WTC11 (cell line): Measurements from ENCODE around the gene UCK2. TPM values are rescaled to one million over a fixed set of nuclear protein-coding genes. Genes with fewer than 3 reads are reported as not detected.
"Not testable (repeated sequence)": the region's sequence is repeated elsewhere in the genome, so short reads cannot be mapped to it uniquely, and the experiment has no call there.

Experiments
- ATAC-seq: fragments of 200-7000 bp; cut with Tn5 transposase; 2 replicates; pipeline ENCODE4 v1.10.0; 2021; ENCODE audit warnings: mild to moderate bottlenecking, moderate library complexity
- CTCF ChIA-PET: fragments of 300-600 bp; sonication (Branson Sonifier 250); formaldehyde crosslinking; loops from one replicate; lab custom pipeline; 2021; ENCODE audit warnings: antibody characterized with exemption; lab: Charles Lee
- POLR2A ChIA-PET: fragments of 350-600 bp; sonication (Branson Sonifier 250); formaldehyde crosslinking; loops from one replicate; lab custom pipeline; 2021; ENCODE audit warnings: antibody characterized with exemption; lab: Charles Lee
- DNase-seq: peaks from one replicate; pipeline ENCODE4 v3.0.0; 2021; ENCODE audit warnings: low spot score
- H3K27ac Mint-ChIP-seq: 2 replicates; pipeline ENCODE4 v1.8.0; 2021; ENCODE audit warnings: mixed read lengths
- H3K27me3 Mint-ChIP-seq: 2 replicates; pipeline ENCODE4 v1.8.0; 2021; ENCODE audit warnings: low read depth, mild to moderate bottlenecking, moderate library complexity, mixed read lengths
- H3K36me3 Mint-ChIP-seq: 2 replicates; pipeline ENCODE4 v1.8.0; 2021; ENCODE audit warnings: mixed read lengths
- H3K4me1 Mint-ChIP-seq: 2 replicates; pipeline ENCODE4 v1.8.0; 2022; ENCODE audit warnings: mixed read lengths
- H3K4me3 Mint-ChIP-seq: 2 replicates; pipeline ENCODE4 v1.8.0; 2021; ENCODE audit warnings: mild to moderate bottlenecking, moderate library complexity, mixed read lengths
- H3K9me3 Mint-ChIP-seq: 2 replicates; pipeline ENCODE4 v1.8.0; 2021; ENCODE audit warnings: mixed read lengths
- CREB1 ChIP-seq: sonication (generic); formaldehyde crosslinking; IDR thresholded peaks from 2 replicates; pipeline ENCODE4 v1.8.0; 2023; ENCODE audit warnings: mild to moderate bottlenecking, missing genetic modification reagents
- FOXK1 ChIP-seq: sonication (generic); formaldehyde crosslinking; IDR thresholded peaks from 2 replicates; pipeline ENCODE4 v1.8.0; 2022; ENCODE audit warnings: mild to moderate bottlenecking, moderate library complexity, missing genetic modification reagents
- FOXP4 ChIP-seq: sonication (generic); formaldehyde crosslinking; IDR thresholded peaks from 2 replicates; pipeline ENCODE4 v1.8.0; 2022; ENCODE audit warnings: mild to moderate bottlenecking, missing genetic modification reagents
- HMGXB4 ChIP-seq: sonication (generic); formaldehyde crosslinking; IDR thresholded peaks from 2 replicates; pipeline ENCODE4 v1.8.1; 2023; ENCODE audit warnings: mild to moderate bottlenecking, moderate library complexity, missing genetic modification reagents
- JAZF1 ChIP-seq: fragments of 250-450 bp; sonication (Bioruptor Pico); IDR thresholded peaks from 2 replicates; pipeline ENCODE4 v1.9.0; 2021; ENCODE audit warnings: moderate library complexity, mild to moderate bottlenecking, inconsistent platforms
- KAT7 ChIP-seq: sonication (generic); formaldehyde crosslinking; IDR thresholded peaks from 2 replicates; pipeline ENCODE4 v1.8.1; 2023; ENCODE audit warnings: missing genetic modification reagents, mild to moderate bottlenecking, borderline replicate concordance
- NR1H2 ChIP-seq: sonication (generic); formaldehyde crosslinking; IDR thresholded peaks from 2 replicates; pipeline ENCODE4 v1.9.0; 2021; ENCODE audit warnings: mild to moderate bottlenecking, moderate library complexity, missing genetic modification reagents
- NR3C1 ChIP-seq: sonication (generic); formaldehyde crosslinking; conservative IDR thresholded peaks from 2 replicates; pipeline ENCODE4 v1.8.1; 2023; ENCODE audit warnings: low read depth, mild to moderate bottlenecking, missing genetic modification reagents
- SMAD3 ChIP-seq: sonication (generic); formaldehyde crosslinking; IDR thresholded peaks from 2 replicates; pipeline ENCODE4 v1.8.0; 2022; ENCODE audit warnings: missing genetic modification reagents, mild to moderate bottlenecking, borderline replicate concordance
- TCF7 ChIP-seq: sonication (generic); formaldehyde crosslinking; IDR thresholded peaks from 2 replicates; pipeline ENCODE4 v1.8.0; 2022; ENCODE audit warnings: mild to moderate bottlenecking, low read depth, missing genetic modification reagents, moderate library complexity
- ZBTB21 ChIP-seq: sonication (generic); formaldehyde crosslinking; IDR thresholded peaks from 2 replicates; pipeline ENCODE4 v1.8.1; 2023; ENCODE audit warnings: mild to moderate bottlenecking, missing genetic modification reagents, borderline replicate concordance
- ZNF219 ChIP-seq: sonication (generic); formaldehyde crosslinking; IDR thresholded peaks from 2 replicates; pipeline ENCODE4 v1.8.0; 2023; ENCODE audit warnings: missing genetic modification reagents, mild to moderate bottlenecking, borderline replicate concordance
- ZNF425 ChIP-seq: fragments of 250-450 bp; sonication (Bioruptor Pico); conservative IDR thresholded peaks from 2 replicates; pipeline ENCODE4 v1.9.0; 2021; ENCODE audit warnings: mild to moderate bottlenecking
- total RNA-seq: library from RNA; stranded (reverse); gene quantifications from 3 replicates; pipeline ENCODE4 v1.2.3, GENCODE V29; 2021
- TF ChIP-seq, protein P1 (sequence below): sonication (generic); formaldehyde crosslinking; IDR thresholded peaks from 2 replicates; pipeline ENCODE4 v1.8.1; 2023; ENCODE audit warnings: mild to moderate bottlenecking, missing genetic modification reagents
- TF ChIP-seq, protein P2 (sequence below): fragments of 200-600 bp; IDR thresholded peaks from 2 replicates; pipeline ENCODE4 v1.8.0; 2022; ENCODE audit warnings: antibody characterized with exemption
- TF ChIP-seq, protein P3 (sequence below): fragments of 250-450 bp; sonication (Bioruptor Pico); IDR thresholded peaks from 2 replicates; pipeline ENCODE4 v1.9.0; 2021; ENCODE audit warnings: mild to moderate bottlenecking

Gene UCK2
- total RNA-seq, 1 experiment from 2014 or later = 85.7 TPM

DNA sequence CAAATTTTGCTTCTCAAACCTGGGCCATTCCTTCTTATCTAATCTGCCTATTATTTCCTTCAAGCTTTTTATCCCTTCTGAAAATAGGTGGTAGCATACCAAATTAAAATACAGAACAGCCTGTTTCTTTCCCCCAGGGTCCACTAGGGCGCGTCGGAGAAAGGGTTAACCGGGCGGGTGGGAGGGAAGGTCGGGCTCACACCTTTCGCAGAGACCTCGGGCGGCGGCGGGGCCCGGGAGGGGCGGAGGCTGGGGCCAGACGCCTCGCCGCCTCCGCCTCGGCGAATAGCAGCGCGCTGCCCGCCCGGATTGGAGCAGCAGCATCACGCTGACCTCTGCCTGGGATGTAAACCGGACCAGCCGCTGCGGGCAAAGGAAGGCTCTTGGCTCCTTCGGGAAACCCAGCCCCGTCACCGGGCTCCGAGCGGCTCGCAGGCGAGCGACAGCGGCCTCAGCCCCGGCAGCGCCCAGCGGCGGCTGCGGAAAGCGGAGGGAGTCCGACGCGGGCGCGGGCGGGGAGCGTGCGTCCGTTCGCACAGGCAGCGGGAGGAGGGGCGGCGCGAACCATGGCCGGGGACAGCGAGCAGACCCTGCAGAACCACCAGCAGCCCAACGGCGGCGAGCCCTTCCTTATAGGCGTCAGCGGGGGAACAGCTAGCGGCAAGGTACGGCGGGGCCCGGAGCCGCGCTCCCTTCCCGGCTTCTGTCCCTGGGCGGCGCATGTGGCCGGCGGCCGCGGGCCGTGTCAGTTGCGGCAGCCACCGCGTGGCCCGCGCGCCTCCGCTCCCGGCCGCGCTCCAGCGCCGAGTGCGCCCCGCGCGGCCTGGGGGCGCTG is at the start of gene UCK2 (continued):
- TF ChIP-seq, protein P1, sequence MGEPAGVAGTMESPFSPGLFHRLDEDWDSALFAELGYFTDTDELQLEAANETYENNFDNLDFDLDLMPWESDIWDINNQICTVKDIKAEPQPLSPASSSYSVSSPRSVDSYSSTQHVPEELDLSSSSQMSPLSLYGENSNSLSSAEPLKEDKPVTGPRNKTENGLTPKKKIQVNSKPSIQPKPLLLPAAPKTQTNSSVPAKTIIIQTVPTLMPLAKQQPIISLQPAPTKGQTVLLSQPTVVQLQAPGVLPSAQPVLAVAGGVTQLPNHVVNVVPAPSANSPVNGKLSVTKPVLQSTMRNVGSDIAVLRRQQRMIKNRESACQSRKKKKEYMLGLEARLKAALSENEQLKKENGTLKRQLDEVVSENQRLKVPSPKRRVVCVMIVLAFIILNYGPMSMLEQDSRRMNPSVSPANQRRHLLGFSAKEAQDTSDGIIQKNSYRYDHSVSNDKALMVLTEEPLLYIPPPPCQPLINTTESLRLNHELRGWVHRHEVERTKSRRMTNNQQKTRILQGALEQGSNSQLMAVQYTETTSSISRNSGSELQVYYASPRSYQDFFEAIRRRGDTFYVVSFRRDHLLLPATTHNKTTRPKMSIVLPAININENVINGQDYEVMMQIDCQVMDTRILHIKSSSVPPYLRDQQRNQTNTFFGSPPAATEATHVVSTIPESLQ = no peak
- TF ChIP-seq SMAD3 (CRISPR knock-in tag) (no peak), CREB1 (peak; percentile 18; the same call in 1 of the 2 replicates), FOXK1 (CRISPR knock-in tag) (peak; percentile 64), ZNF219 (CRISPR knock-in tag) (0 out of 2 replicates have a peak, but pooled peaks have one; percentile 15), NR3C1 (no peak), FOXP4 (CRISPR knock-in tag) (no peak; the same call in 1 of the 2 replicates), KAT7 (CRISPR knock-in tag) (0 out of 2 replicates have a peak, but pooled peaks have one; percentile 22), ZBTB21 (CRISPR knock-in tag) (no peak), TCF7 (CRISPR knock-in tag) (no peak; the same call in 1 of the 2 replicates), NR1H2 (no peak)
- TF ChIP-seq, protein P2, sequence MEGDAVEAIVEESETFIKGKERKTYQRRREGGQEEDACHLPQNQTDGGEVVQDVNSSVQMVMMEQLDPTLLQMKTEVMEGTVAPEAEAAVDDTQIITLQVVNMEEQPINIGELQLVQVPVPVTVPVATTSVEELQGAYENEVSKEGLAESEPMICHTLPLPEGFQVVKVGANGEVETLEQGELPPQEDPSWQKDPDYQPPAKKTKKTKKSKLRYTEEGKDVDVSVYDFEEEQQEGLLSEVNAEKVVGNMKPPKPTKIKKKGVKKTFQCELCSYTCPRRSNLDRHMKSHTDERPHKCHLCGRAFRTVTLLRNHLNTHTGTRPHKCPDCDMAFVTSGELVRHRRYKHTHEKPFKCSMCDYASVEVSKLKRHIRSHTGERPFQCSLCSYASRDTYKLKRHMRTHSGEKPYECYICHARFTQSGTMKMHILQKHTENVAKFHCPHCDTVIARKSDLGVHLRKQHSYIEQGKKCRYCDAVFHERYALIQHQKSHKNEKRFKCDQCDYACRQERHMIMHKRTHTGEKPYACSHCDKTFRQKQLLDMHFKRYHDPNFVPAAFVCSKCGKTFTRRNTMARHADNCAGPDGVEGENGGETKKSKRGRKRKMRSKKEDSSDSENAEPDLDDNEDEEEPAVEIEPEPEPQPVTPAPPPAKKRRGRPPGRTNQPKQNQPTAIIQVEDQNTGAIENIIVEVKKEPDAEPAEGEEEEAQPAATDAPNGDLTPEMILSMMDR = no peak
- TF ChIP-seq, protein P3, sequence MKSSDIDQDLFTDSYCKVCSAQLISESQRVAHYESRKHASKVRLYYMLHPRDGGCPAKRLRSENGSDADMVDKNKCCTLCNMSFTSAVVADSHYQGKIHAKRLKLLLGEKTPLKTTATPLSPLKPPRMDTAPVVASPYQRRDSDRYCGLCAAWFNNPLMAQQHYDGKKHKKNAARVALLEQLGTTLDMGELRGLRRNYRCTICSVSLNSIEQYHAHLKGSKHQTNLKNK (CRISPR knock-in tag) = no peak

GRCh38 chr1:165778197-165778596 is 49.2 kb upstream of the UCK2 start:
- ATAC-seq, H3K27ac Mint-ChIP-seq, H3K4me1 Mint-ChIP-seq, H3K4me3 Mint-ChIP-seq, POLR2A ChIA-PET, H3K36me3 Mint-ChIP-seq, CTCF ChIA-PET, DNase-seq: not testable (repeated sequence)
- peaks cover 33% of the 10 kb centered on the region for H3K27me3 Mint-ChIP-seq
- peaks cover 14% of the 10 kb centered on the region for H3K9me3 Mint-ChIP-seq

DNA sequence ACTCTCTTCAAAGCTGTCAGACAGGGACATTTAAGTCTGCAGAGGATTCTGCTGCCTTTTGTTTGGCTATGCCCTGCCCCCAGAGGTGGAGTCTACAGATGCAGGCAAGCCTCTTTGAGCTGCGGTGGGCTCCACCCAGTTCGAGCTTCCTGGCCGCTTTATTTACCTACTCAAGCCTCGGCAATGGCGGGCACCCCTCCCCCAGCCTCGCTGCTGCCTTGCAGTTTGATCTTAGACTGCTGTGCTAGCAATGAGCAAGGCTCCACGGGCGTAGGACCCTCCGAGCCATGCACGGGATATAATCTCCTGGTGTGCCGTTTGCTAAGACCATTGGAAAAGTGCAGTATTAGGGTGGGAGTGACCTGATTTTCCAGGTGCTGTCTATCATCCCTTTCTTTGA is 43.9 kb upstream of the UCK2 start:
- ATAC-seq, H3K27ac Mint-ChIP-seq, POLR2A ChIA-PET, CTCF ChIA-PET, DNase-seq, H3K4me3 Mint-ChIP-seq, H3K4me1 Mint-ChIP-seq: not testable (repeated sequence)
- H3K27me3 Mint-ChIP-seq = peaks cover 35% of the 10 kb centered on the region
- peaks cover 33% of the 10 kb centered on the region for H3K9me3 Mint-ChIP-seq
- peaks cover 16% of the 10 kb centered on the region for H3K36me3 Mint-ChIP-seq

DNA sequence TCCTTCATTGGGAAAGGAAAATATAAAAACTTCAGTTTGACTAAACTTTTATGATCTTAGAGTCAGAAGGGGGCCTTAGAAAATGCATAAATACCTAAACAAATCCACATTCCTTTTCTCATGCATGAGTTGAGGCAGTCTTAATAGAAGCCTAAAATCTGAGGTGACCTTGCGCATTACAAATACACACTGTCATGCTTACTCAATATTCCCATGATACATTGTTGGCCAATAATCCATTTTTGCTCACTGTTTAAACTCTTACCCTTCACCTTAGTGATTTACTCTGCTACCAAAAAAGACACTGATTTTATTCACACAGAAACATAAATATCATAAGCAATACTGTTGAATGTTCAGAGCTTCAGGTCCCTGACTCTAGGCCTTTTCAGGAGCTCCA is 39.7 kb upstream of the UCK2 start:
- H3K4me3 Mint-ChIP-seq = no peak overlapping the region
- peaks cover 16% of the 10 kb centered on the region for H3K36me3 Mint-ChIP-seq
- H3K9me3 Mint-ChIP-seq = peaks cover 25% of the 10 kb centered on the region
- 0 out of 2 replicates have a peak, but pooled peaks cover 3% of the 10 kb centered on the region for H3K4me1 Mint-ChIP-seq
- ChIA-PET POLR2A (no interaction called here), CTCF (interaction anchor here (0.5 kb wide), 1 partner anchor 354 kb away, joined by 3 read pairs; no protein-coding TSS in a partner anchor)
- ATAC-seq (no peak), DNase-seq (no peak)
- H3K27me3 Mint-ChIP-seq = peaks cover 9% of the 10 kb centered on the region
- no peak overlapping the region for H3K27ac Mint-ChIP-seq
- TF ChIP-seq JAZF1 (no peak), ZNF425 (CRISPR knock-in tag) (no peak), HMGXB4 (CRISPR knock-in tag) (no peak)
